HG03469 (cell line): ENCODE results near the gene DEK.
A peak's percentile ranks its signal among the peaks of the same experiment; 100 is the strongest.

Experiments used
- ATAC-seq: cut with Tn5 transposase; IDR thresholded peaks from one replicate; pipeline ENCODE4 v1.9.1; 2021; ENCODE audit warnings: mild to moderate bottlenecking, moderate library complexity, moderate number of reproducible peaks; ENCODE audit not compliant: unreplicated experiment

The DEK gene

DNA sequence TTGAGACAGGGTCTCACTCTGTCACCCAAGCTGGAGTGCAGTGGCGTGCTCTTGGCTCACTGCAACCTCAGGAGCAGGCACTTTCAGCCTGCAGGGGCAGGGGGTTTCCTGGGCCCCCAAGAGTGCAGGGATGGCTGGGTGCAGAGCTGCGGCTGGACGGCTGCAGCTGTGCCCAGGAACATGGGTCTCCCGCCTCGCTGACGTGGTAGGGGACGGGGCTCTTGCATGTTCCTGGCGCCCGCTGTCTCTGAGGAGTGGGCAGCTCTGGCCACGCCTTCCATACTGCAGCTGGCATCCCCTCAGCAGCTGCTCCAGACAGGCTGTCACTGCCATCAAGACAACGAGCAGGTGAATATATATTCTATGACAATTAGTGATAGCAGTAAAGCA is 2.2 kb upstream of the DEK start:
- ATAC-seq = no peak

DNA sequence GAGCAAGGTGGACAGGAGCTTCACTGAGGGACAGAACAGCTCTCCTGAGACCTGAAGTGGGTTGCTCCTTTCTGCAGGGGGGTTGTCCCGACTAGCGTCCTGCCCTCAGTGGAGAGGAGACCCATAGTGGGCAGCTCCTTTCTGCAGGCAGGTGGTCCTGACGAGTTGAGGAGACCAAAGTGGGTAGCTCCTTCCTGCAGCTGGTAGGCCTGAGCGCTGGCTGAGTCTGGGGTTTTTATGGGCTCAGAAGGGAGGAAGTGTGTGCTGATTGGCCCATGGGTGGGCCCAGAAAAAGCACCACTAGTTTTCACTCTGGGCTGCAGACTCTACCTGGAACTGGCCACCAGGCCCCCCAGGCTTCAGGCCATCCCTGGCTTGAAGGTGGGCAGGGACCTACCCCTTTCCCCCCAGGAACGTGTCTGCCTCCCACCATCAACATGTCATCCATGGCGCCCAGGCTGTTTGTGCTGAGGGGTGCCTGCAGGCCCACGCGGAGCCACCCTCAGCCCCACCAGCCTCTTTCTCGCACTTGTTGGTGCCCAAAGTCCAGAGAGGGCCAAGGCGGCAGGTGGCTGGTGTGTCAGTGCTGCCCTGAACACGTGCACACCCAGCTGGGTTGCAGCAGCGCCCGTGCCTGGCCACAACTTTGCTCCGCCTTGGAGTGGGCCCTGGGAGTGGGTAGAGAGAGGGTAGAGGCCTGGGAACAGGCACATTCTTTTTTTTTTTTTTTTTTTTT is 1.6 kb upstream of the DEK start:
- no peak for ATAC-seq

DNA sequence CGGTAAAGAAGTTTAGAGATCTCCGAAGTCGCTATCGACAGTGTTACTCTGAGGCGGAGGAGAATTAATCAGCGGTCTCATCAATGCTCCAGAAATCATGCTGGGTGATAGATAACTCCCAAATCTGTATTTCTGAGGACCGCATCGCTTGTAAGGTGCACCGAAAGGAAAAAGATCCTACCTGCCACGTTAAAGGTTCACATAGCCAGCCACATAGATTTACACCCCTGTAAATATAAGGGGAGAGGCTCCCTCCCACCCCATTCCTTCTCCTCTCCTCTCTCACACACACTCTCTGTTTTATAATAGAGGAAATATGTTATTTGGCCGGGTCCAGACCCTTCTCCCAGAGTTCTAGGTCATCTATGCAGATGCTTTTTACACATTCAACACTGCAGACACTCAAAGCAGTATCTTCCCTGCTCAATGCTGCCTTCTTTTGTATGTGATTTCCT is 620 bp upstream of the DEK start:
- no peak for ATAC-seq

DNA sequence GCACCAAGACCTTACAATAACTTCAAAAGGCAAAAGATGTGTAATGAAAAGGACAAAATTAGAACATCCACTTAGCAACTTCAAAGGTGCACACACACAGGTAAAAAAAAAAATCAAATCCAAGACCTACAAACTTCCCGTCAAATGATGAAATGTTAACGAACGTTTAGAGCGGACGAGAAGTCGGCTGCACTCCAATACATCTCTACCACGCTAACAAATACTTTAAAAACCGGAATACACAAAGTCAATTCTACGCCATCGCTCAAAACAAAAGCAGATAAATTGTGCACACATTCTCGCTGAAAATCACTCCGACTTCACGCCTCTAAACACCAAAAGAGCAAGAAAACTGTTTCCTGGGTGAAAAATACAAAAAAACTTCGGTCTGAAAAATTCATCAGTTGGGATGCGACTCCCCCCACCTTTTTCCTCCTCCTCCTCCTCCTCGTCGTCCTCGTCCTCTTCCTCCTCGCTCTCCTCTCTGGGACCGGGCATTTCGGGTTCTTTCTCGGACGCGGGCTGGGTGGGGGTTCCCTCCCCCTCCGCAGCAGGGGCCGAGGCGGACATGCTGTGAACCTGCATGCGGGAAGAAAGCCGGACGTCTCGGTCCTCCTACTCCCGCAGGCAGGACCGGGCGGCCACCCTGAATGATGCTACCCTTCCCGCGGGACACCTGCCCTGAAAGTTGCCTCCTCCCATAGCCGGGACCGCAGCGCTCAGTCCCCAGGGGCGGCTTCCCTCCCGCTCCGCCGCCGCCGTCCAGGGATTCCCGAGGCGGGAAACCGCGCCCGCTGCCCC is 712 bp downstream of the DEK start:
- no peak for ATAC-seq

DNA sequence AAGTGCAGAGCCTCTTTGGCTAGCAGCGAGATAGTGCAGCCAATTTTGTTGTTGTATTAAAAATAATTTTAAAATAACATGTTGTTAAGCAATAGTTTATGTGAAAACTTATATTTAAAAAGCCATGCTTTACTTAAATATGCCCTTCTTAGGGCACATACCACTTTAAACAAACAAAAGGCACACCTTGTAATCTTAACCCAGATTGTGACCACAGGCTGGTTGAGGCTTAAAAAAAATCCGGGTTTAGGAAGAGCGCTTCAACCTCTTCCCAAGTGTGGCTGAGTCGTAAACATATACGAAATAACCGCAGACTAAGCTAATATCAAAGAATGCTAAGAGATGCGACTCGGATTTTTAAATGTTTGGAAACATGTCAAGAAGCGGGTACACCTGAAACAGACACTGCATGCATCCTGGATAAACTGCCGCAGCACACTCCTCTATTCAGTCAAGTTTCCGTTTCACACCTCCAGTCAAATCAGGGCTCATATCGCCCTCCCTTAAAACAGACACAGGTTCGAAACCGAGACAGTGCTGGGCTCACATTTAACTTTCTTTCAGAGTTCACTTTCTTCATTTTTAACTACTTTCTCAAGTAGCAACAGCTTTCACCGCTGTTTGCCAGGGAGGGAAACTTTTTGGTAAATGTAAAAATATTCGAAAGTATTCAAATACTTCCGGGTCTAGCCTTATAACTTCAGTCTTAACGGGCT is 1.5 kb downstream of the DEK start:
- ATAC-seq = peak; percentile 45

DNA sequence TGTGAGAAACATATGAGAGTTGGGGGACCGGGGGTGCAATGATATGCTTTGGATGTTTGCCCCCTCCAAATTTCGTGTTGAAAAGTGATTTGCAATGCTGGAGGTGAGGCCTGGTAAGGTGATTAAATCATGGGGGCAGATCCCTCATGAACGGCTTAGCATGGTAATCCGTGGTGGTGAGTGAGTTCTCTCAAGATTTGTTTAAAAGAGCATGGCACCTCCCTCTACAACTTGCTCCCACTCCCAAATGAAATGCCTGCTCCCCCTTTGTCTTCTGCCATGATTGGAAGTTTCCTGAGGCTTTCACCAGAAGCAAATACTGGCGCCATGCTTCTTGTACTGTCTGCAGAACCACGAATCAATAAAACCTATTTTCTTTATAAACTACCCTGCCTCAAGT is 2.5 kb downstream of the DEK start:
- ATAC-seq = no peak

DNA sequence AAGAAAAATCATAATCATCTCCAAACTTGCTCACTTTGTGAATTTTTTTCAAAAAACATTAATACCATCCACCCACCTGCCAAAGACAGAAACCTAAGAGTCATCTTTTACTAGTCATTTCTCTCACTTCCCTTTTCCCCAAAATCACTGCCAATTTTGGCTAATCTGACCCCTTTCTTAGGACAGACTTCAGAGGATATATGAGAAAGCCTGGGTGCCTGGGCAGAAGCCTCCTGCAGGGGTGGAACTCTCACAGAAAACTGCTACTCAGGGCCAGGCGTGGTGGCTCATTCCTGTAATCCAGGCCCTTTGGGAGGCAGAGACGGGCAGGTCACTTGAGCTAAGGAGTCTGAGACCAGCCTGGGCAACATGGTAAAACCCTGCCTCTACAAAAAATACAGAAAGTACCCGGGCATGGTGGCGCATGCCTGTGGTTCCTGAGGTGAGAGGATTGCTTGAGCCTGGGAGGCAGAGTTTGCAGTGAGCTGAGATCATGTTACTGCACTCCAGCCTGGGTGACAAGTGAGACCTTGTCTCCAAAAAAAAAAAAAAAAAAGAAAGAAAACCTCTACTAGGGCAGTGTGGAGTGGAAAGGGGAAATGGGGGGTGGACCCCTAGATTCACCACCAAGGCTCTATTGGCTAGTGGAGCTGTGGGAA is 3.8 kb downstream of the DEK start:
- ATAC-seq = peak; percentile 36

DNA sequence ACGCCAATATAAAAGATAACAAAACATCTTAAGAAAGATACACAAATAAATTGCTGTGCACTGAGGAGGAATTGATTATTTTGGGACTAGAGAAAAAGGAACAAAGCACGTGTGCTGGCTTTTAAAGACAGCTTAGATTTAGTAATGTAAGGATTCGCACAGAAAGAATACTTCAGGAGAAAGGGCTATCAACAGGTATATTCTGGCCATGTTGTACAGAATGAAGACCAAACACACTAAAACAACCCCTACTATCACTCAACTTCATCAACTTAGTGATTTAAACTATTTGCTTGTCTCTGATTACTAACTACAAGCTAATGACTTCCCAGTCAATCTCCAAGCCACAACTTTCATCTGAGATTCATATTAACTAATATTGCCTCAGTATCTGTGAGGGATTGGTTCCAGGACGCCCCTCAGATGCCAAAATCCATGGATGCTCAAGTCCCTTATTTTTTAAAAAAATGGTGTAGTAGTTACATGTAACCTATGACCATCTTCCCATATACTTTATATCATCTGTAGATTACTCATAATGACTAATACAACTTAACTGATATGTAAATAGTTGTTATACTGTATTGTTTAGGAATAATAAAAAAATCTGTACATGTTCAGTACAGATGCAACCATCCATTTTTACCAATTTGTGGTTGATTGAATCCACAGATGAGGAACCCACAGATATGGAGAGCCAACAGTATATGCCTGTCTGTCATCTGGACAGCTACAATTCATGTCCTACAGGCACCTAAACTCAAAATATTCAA is 4.5 kb downstream of the DEK start:
- no peak for ATAC-seq

DNA sequence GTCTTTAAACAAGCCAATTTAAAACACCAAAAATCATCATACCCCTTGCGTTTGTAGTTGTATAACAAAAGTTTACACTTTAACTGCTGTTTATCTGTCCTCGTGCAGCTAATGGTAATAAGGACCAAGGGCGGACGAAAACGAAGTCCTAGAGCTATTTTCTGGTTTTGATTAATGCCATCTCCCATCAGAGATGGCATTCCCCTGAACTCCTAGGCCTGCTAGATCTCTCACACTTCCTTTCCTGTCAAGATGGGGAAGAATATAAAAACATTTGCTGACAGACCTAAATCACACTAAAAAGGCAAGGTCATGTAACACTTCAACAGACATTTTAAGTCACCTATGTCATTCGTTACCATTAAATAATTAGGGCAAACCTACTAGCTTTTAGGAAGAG is 9.5 kb downstream of the DEK start:
- no peak for ATAC-seq

DNA sequence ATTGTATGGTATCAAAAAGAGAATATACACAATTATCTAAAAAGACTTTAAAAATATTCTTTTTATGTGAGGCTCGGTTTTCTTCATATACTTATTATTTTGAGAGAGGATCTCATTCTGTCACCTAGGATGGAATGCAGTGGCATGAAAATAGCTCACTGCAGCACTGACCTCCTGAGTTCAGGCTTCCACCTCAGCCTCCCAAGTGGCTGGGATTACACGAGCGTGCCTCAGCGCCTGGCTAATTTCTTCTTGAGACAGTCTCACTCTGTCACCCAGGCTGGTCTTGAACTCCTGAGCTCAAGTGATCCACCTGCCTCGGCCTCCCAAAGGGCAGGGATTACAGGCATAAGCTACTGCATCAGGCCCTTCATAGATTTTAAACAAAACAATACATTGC is 10.7 kb downstream of the DEK start:
- no peak for ATAC-seq

DNA sequence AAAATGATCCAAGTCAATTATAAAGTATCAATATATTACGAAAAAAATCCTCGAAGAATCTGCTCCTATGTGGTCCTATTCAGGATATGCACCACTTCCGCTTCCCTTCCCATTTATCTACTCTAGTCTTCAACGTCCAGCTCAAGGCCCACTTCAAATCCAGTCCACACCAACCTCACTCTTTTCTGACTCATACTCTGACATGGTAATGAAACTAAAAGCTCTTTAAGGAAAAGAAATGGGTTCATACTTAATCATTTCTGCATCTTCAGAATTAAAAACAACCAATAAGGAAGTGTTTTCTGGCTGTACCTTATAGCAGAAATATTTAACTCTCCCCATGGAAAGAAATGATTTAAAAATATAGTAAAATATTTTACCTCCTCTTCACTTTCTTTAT is 15.1 kb downstream of the DEK start:
- no peak for ATAC-seq

DNA sequence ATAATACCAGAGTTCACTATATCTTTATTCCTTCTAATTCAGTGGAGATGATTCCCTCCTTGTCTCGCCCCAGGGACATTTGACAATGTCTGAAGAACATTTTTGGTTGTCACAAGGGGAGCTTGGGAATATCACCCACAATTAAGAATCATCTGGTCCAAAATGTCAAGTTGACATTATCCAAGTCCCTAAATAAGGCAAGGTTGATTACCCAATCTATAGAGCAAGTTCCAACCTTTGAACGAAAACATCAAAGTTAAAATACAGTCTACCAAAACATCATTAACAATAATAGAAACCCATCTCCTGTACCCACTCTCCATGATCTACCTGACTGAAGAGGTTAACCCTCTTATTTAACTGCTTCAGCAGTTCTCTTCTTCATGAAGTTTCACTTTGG is 15.6 kb downstream of the DEK start:
- no peak for ATAC-seq

DNA sequence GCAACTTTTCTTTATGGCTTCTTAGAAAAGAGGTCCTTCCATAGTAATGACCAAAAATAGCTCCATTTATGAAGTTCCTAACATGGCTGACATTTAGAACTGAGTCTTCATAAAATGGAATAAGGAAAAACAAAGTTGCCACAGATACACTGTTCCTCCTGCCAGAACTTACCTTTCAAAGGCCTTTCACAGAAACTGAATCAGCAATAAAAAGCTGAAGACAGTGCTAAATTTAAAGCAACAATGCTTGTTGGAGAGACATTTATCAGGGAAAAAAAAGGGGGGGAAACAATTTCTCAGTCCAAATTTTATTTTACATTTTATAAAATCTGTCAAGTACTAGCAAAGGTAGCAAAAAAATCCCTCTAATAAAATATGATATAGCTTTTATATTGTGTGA is 17.3 kb downstream of the DEK start:
- ATAC-seq = no peak

DNA sequence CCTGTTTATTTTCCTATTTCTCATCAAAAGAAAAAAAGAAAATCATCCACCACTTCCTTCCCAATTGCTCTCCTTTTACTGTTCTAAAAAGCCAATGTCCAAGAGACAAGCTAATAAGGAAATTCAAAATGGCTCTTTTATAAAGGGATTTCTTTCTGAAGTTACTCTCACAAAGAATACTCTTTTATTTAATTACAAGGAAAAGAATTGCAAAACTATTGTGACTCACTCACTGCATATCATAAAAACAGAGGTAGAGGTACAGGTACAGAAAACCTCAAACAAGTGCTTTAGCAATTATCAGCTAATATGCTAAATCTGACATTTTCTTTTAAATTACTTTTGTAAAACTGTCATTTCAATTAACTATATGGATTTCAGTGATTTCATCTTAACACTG is 18.1 kb downstream of the DEK start:
- ATAC-seq = no peak

DNA sequence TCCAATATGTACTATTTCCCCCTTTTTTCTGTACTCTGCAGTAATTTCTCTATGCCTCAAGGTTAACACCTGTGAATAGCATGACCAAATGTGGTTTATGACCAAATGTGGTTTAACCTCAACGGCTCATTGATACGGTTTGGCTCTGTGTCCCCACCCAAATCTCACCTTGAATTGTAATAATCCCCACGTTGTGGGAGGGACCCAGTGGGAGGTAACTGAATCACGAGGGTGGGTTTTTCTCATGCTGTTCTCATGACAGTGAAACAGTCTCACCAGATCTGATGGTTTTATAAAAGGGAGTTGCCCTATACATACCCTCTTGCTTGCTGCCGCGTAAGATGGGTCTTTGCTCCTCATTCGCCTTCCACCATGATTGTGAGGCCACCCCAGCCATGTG is 18.7 kb downstream of the DEK start:
- no peak for ATAC-seq

DNA sequence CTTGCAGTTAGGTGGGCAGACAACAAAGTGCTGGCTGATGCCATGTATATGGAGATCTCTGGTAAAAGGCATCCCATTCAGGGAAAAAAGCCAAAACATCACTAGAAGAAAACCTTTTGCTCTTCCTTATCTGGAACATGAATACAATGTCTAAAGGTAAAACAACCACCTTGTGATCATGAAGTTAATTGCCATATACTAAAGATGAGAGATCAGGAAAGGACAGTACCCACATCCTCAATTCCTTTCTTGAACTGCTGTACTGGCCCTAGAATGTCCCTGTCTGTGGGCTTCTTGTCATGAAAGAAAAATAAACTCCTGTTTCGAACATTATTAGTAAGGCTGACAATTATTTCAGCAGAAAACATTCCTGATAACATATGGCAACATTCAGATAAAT is 19.3 kb downstream of the DEK start:
- ATAC-seq = no peak

DNA sequence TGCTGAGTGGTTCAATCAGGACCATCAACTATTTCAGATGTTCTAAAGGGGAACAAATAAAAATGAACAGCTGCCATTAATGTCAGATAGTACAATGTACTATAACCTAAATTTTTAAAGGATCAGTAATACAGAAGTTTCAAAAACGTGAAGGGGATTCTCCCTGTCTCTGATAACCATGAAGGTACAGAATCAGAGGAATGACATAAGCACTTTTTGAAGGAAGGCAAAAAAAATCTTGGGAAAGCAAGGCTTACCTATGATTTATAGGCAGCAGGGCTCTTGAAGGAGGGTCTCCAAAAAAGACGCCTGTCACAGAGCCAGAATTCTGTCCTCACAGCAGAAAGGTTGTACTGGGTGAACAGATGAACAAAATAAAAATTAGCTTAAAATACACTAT is 20.1 kb downstream of the DEK start:
- ATAC-seq = no peak

DNA sequence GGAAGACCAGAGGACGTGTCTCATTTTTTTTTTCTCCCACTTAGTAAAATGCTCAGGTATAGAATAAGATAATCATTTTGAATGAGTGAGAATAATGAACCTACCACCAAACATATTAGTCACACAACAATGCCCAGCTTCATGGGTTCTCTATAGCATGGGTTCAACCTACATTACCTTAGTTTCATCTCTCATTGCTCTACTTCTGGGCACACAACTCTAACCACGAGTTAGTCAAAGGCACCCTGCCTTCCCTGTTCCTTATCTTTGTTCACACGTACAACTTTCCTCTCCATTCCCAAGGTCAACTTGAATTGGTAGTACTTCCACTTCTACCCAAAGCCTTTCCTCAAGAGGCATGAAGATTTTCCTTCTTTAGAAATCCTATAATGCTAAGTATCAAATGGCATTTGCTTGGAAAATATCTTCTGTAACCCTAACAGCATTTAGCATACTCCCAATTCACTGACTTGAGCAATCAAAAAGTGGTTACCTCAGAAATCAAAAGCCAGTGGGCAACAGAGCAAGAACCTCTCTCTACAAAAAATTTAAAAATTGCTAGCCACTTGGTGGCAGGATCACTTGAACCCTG is 20.9 kb downstream of the DEK start:
- no peak for ATAC-seq

DNA sequence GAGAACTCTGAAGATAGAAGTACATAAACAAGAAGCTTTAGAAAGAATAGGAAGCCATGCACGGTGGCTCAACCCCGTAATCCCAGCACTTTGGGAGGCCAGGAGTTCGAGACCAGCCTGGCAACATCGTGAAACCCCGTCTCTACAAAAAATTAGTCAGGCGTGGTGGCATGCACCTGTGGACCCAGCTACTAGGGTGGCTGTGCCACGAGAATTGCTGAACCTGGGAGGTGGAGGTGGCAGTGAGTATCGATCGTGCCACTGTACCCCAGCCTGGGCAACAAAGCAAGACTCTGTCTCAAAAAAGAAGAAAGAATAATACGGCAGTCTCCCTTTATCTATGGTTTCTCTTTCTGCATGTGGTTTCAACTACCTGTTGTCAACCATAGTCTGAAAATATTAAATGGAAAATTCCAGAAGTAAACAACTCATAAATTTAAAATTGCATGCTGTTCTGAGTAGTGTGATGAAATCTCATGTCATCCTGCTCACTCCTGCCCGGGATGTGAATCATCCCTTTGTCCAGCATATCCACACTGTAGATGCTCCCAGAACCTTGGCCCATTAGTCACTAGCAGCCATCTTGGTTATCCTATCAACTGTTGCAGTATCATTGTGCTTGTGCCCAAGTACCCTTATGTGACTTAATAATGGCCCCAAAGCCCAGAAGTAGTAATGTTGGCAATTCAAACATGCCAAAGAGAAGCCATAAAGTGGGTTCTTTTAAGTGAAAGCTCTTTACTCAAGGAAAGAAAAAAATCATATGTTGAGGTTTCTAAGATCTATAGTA is 22.1 kb downstream of the DEK start:
- ATAC-seq = no peak
